Right ventricle myocardium inferior (tissue), 1 donor: Measurements from ENCODE around the gene HDLBP. TPM values are rescaled to one million over a fixed set of nuclear protein-coding genes. Genes with fewer than 3 reads are reported as not detected.

ENCODE experiments used
- ATAC-seq: fragments of 200-7000 bp; cut with Tn5 transposase; one replicate; pipeline ENCODE4 v1.9.1; 2020; ENCODE audit warnings: mild to moderate bottlenecking, moderate library complexity
- DNase-seq: peaks from one replicate; pipeline ENCODE4 v3.0.0; 2021; ENCODE audit errors: missing footprints
- intact Hi-C: fragments of 100-400 bp; cut with DNase I; formaldehyde crosslinking; loops from one replicate; pipeline ENCODE4 v1.11.0; 2022
- total RNA-seq: library from RNA; stranded (reverse); fragmentation: NEBNext Ultra II Directional; extraction: Animal tissue kit (Norgen Biotek cat#: 25700); gene quantifications from one replicate; pipeline ENCODE4 v1.2.1, GENCODE V29; 2021
- donor health status: DM: no; HTN: yes; CAD: no; lungs with severe emphysema.

HDLBP gene
- total RNA-seq, 1 donor from 2014 or later, result 393 TPM

GRCh38 chr2:241239552-241240202 is 75.8 kb downstream of the HDLBP start:
- ATAC-seq (no peak), DNase-seq (peak; percentile 34)
- intact Hi-C loops, result no loop called here

GRCh38 chr2:241238693-241239198 is 76.7 kb downstream of the HDLBP start:
- intact Hi-C loops, result no loop called here
- ATAC-seq (no peak), DNase-seq (peak; percentile 23)

- intact Hi-C loops, result no loop called here
Measured at GRCh38 chr2:241237949-241238371, 77.5 kb downstream of the HDLBP start.

GRCh38 chr2:241237047-241237446 is 78.4 kb downstream of the HDLBP start:
- ATAC-seq, result no peak
- peak; percentile 22 for DNase-seq
- intact Hi-C loops, result no loop called here

More at GRCh38 chr2:241237949-241238371, 77.5 kb downstream of the HDLBP start:
- ATAC-seq (no peak), DNase-seq (peak; percentile 57)

GRCh38 chr2:241235859-241236593 is 79.4 kb downstream of the HDLBP start:
- DNase-seq (peak; percentile 26), ATAC-seq (no peak)

GRCh38 chr2:241234962-241235740 is 80.3 kb downstream of the HDLBP start:
- DNase-seq (peak; percentile 11), ATAC-seq (no peak)
- intact Hi-C loops, result no loop called here

More at GRCh38 chr2:241235859-241236593, 79.4 kb downstream of the HDLBP start:
- intact Hi-C loops, result no loop called here

GRCh38 chr2:241234066-241234790 is 81.2 kb downstream of the HDLBP start:
- intact Hi-C loops, result no loop called here
- ATAC-seq (no peak), DNase-seq (peak; percentile 54)

- intact Hi-C loops, result no loop called here
- ATAC-seq (no peak), DNase-seq (peak; percentile 42)
Measured at GRCh38 chr2:241232736-241233575, 82.5 kb downstream of the HDLBP start.

GRCh38 chr2:241230435-241230834 is 85.0 kb downstream of the HDLBP start:
- intact Hi-C loops, result no loop called here
- ATAC-seq (no peak), DNase-seq (peak; percentile 51)

GRCh38 chr2:241229563-241230401 is 85.7 kb downstream of the HDLBP start:
- ATAC-seq, result no peak
- peak; percentile 40 for DNase-seq
- intact Hi-C loops, result no loop called here

GRCh38 chr2:241228860-241229516 is 86.5 kb downstream of the HDLBP start:
- DNase-seq (peak; percentile 57), ATAC-seq (peak; percentile 36)

GRCh38 chr2:241228081-241228859 is 87.2 kb downstream of the HDLBP start:
- intact Hi-C loops, result no loop called here
- ATAC-seq (no peak), DNase-seq (peak; percentile 58)

More at GRCh38 chr2:241228860-241229516, 86.5 kb downstream of the HDLBP start:
- intact Hi-C loops, result no loop called here

- intact Hi-C loops, result no loop called here
- DNase-seq (peak; percentile 20), ATAC-seq (no peak)
Measured at GRCh38 chr2:241227594-241227993, 87.9 kb downstream of the HDLBP start.

GRCh38 chr2:241226723-241227572 is 88.5 kb downstream of the HDLBP start:
- intact Hi-C loops, result no loop called here
- ATAC-seq (peak; percentile 46), DNase-seq (peak; percentile 33)

GRCh38 chr2:241225983-241226382 is 89.5 kb downstream of the HDLBP start:
- intact Hi-C loops, result no loop called here
- no peak for ATAC-seq
- DNase-seq, result peak; percentile 20
